Upper lobe of left lung (tissue), 6 donors: ENCODE results near the gene BEX5. TPM values are rescaled to one million over a fixed set of nuclear protein-coding genes. Genes with fewer than 3 reads are reported as not detected.

Source experiments
- ATAC-seq, 2 donors: fragments of 200-7000 bp; cut with Tn5 transposase; one replicate each; pipeline ENCODE4 v1.9.1; 2022; ENCODE audit warnings: mild to moderate bottlenecking in 2 of 2, moderate library complexity in 2 of 2; ENCODE audit not compliant: low FRiP score in 2 of 2
- DNase-seq, 2 donors: peaks; one replicate each; pipeline ENCODE4 v3.0.0-alpha.2; 2019 to 2020
- H3K27ac ChIP-seq, 4 donors: fragments of 200-600 bp; sonication (generic); one replicate each; pipeline ENCODE4 v1.5.1; 2016 to 2019
- H3K27me3 ChIP-seq, 4 donors: fragments of 200-600 bp; sonication (generic); one replicate each; pipeline ENCODE4 v1.5.1; 2017 to 2019
- H3K36me3 ChIP-seq, 4 donors: fragments of 200-600 bp; sonication (generic); one replicate each; pipeline ENCODE4 v1.5.1; 2016 to 2019
- H3K4me1 ChIP-seq, 4 donors: fragments of 200-600 bp; sonication (generic); one replicate each; pipeline ENCODE4 v1.5.1; 2018 to 2019
- H3K4me3 ChIP-seq, 4 donors: fragments of 200-600 bp; sonication (generic); one replicate each; pipeline ENCODE4 v1.5.1; 2017 to 2019; ENCODE audit warnings: mild to moderate bottlenecking in 2 of 4, moderate library complexity in 1 of 4
- H3K9me3 ChIP-seq, 4 donors: fragments of 200-600 bp; sonication (generic); one replicate each; pipeline ENCODE4 v1.5.1; 2018 to 2019
- EP300 ChIP-seq, 4 donors: sonication (generic); formaldehyde crosslinking; IDR thresholded peaks; one replicate each; pipeline ENCODE4 v1.5.1; 2017; ENCODE audit warnings: antibody characterized with exemption in 4 of 4, control low read depth in 2 of 4
- POLR2A ChIP-seq, 4 donors: fragments of 450-650 bp; IDR thresholded peaks; one replicate each; pipeline ENCODE4 v1.5.1; 2016 to 2017; ENCODE audit warnings: antibody characterized with exemption in 4 of 4, mild to moderate bottlenecking in 2 of 4
- POLR2AphosphoS5 ChIP-seq, 2 donors: sonication (generic); formaldehyde crosslinking; IDR thresholded peaks; one replicate each; pipeline ENCODE4 v1.5.1; 2017; ENCODE audit warnings: antibody characterized with exemption in 2 of 2
- WGBS, 2 donors: methylation state at CpG; one replicate each; pipeline ENCODE4 v1.1.5; 2017 to 2018; 5-methylcytosine and 5-hydroxymethylcytosine counted together
- total RNA-seq, 6 donors: library from RNA; depleted of rRNA in 4 of 6; stranded (reverse); fragments of >200 nt in 4 of 6; gene quantifications; one replicate each; pipeline versions ENCODE4 v1.1.0 to v1.2.1, GENCODE V29; 2016 to 2021
- TF ChIP-seq, protein P1 (sequence below), 6 experiments: fragments of 450-650 bp in 4 of 6; fragments of 200-600 bp in 2 of 6; sonication (generic) in 2 of 6; IDR thresholded peaks; one replicate each; pipeline ENCODE4 v1.5.1; 2016 to 2019; ENCODE audit warnings: antibody characterized with exemption in 6 of 6
- donor health status: DM: no; HTN: no; CAD: no; lungs with moderate emphysema.
- donor health status: DM: no; HTN: yes; CAD: no; lungs with severe emphysema.

The BEX5 gene
- total RNA-seq, 6 donors from 2014 or later: 2.1 to 7.1 (median 5.3) TPM

GRCh38 chrX:102115748-102116147 is 40.0 kb downstream of the BEX5 start:
- DNase-seq: no peak
- no peak for ATAC-seq
- Histone ChIP-seq H3K27me3 (no peaks in the 10 kb centered on the region), H3K27ac (no peak overlapping the region), H3K4me1 (no peaks in the 10 kb centered on the region), H3K9me3 (no peaks in the 10 kb centered on the region), H3K36me3 (no peaks in the 10 kb centered on the region), H3K4me3 (no peak overlapping the region)
- 89% methylated on average over 2 of the region's 2 CpGs; no CpG with 5 or more reads in 1 of the 2 donors for WGBS, 2 donors
- TF ChIP-seq POLR2AphosphoS5 (IDR thresholded peaks at IDR 0.05): no peak
- no peak for TF ChIP-seq POLR2A (IDR thresholded peaks at IDR 0.05)

DNA sequence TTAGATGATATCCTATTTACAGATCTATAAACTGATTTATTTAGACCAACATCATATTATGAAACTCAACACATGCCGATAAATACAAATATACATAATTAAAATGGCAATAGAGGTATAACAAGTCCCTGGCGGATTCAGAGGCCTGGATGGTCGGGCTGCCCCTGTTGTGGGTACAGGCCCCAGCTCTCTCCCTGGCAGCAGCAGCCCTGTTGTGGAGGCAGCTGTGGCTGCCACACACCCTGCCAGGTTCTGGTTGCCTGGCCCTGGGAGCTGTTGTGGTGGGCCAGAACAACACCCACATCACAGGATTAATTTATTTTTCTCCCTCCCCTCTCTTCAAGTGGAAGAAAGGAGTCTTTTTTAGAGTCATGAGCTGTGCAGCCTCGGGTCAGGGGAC is 42.4 kb downstream of the BEX5 start:
- no peak for TF ChIP-seq POLR2AphosphoS5 (IDR thresholded peaks at IDR 0.05)
- no peak for TF ChIP-seq EP300 (IDR thresholded peaks at IDR 0.05)
- TF ChIP-seq, protein P1, sequence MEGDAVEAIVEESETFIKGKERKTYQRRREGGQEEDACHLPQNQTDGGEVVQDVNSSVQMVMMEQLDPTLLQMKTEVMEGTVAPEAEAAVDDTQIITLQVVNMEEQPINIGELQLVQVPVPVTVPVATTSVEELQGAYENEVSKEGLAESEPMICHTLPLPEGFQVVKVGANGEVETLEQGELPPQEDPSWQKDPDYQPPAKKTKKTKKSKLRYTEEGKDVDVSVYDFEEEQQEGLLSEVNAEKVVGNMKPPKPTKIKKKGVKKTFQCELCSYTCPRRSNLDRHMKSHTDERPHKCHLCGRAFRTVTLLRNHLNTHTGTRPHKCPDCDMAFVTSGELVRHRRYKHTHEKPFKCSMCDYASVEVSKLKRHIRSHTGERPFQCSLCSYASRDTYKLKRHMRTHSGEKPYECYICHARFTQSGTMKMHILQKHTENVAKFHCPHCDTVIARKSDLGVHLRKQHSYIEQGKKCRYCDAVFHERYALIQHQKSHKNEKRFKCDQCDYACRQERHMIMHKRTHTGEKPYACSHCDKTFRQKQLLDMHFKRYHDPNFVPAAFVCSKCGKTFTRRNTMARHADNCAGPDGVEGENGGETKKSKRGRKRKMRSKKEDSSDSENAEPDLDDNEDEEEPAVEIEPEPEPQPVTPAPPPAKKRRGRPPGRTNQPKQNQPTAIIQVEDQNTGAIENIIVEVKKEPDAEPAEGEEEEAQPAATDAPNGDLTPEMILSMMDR (IDR thresholded peaks at IDR 0.05): no peak

More for the DNA sequence above, 42.4 kb downstream of the BEX5 start:
- H3K27ac ChIP-seq: no peak overlapping the region
- no peaks in the 10 kb centered on the region for H3K36me3 ChIP-seq
- ATAC-seq (no peak), DNase-seq (peak in 1 of 2 donors; percentile 20)
- H3K9me3 ChIP-seq: no peaks in the 10 kb centered on the region
- no peaks in the 10 kb centered on the region for H3K4me1 ChIP-seq
- H3K27me3 ChIP-seq: no peaks in the 10 kb centered on the region
- H3K4me3 ChIP-seq: no peak overlapping the region
- WGBS, 2 donors: 66 to 69% methylated on average over 4 of the region's 4 CpGs

Other genes with a start within 250 kb of the BEX5 start
- gene ZMAT1, start 223.9 kb downstream of the BEX5 start, total RNA-seq: 10 to 100 TPM in 2 of 6 donors, 1 to 10 TPM in 4; 5.2 to 39.8 (median 7.4) TPM
- gene TCEAL2, start 30.3 kb downstream of the BEX5 start, total RNA-seq: 1 to 10 TPM in 5 of 6 donors, not detected in 1; 1.4 to 7.7 (median 3.2) TPM
- gene TCEAL6, start 13.5 kb downstream of the BEX5 start, total RNA-seq: not detected
- not detected for gene TCP11X1, start 59.3 kb upstream of the BEX5 start, total RNA-seq
- gene NXF2, start 91.2 kb upstream of the BEX5 start, total RNA-seq: not detected